Peyer's patch (tissue), 4 donors: Measurements from ENCODE around the gene TMEM143.

Experiments used
- POLR2A ChIP-seq, 2 donors: fragments of 450-650 bp; IDR thresholded peaks; one replicate each; pipeline ENCODE4 v1.5.1; 2017; ENCODE audit warnings: antibody characterized with exemption in 2 of 2, mild to moderate bottlenecking in 2 of 2, moderate library complexity in 2 of 2
- TF ChIP-seq, protein P1 (sequence below), 6 experiments: fragments of 450-650 bp in 4 of 6; fragments of 200-600 bp in 2 of 6; sonication (generic) in 1 of 6; IDR thresholded peaks; one replicate each; pipeline ENCODE4 v1.5.1; 2017 to 2019; ENCODE audit warnings: antibody characterized with exemption in 6 of 6, mild to moderate bottlenecking in 3 of 6, moderate library complexity in 1 of 6

DNA sequence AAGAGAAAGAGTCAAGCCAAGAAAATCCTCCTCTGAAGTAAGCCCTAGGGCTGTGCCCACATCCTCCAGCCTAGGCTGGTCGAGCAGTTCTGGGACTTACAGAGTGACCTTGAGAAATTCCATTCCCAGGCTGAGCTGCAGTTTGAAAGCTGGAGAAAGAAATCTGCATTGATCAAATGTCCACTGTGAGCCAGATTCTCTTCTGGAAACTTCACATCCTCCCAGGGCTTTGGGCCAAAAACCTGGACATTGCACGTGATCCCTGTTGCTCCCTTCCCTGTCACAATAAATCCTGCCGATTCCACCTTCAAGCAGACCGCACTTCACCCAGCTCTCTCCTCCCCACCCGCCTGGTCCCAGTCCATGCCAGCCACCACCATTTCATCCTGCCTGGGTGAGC is 15.7 kb downstream of the TMEM143 start:
- no peak for TF ChIP-seq POLR2A (IDR thresholded peaks at IDR 0.05)
- TF ChIP-seq, protein P1, sequence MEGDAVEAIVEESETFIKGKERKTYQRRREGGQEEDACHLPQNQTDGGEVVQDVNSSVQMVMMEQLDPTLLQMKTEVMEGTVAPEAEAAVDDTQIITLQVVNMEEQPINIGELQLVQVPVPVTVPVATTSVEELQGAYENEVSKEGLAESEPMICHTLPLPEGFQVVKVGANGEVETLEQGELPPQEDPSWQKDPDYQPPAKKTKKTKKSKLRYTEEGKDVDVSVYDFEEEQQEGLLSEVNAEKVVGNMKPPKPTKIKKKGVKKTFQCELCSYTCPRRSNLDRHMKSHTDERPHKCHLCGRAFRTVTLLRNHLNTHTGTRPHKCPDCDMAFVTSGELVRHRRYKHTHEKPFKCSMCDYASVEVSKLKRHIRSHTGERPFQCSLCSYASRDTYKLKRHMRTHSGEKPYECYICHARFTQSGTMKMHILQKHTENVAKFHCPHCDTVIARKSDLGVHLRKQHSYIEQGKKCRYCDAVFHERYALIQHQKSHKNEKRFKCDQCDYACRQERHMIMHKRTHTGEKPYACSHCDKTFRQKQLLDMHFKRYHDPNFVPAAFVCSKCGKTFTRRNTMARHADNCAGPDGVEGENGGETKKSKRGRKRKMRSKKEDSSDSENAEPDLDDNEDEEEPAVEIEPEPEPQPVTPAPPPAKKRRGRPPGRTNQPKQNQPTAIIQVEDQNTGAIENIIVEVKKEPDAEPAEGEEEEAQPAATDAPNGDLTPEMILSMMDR (IDR thresholded peaks at IDR 0.05), result no peak
